Epithelial cell of proximal tubule (primary cell): ENCODE measurements around the gene IL22RA1. TPM values are rescaled to one million over a fixed set of nuclear protein-coding genes. Genes with fewer than 3 reads are reported as not detected.

Source experiments
- DNase-seq: peaks from one replicate; pipeline ENCODE4 v3.0.0-alpha.2; 2011; ENCODE audit warnings: low read depth
- H3K4me3 ChIP-seq: 2 replicates; pipeline ENCODE4 v1.5.1; 2011; ENCODE audit warnings: low read depth, mild to moderate bottlenecking, low read length
- total RNA-seq: library from RNA; depleted of rRNA; stranded (reverse); fragments of >200 nt; gene quantifications from 2 replicates; pipeline ENCODE4 v1.2.3, GENCODE V29; 2015
- TF ChIP-seq, protein P1 (sequence below): conservative IDR thresholded peaks from 2 replicates; pipeline ENCODE4 v1.5.1; 2012; ENCODE audit warnings: low read depth, mild to moderate bottlenecking, low read length

Gene IL22RA1
- total RNA-seq, 1 donor from 2014 or later = not detected

DNA sequence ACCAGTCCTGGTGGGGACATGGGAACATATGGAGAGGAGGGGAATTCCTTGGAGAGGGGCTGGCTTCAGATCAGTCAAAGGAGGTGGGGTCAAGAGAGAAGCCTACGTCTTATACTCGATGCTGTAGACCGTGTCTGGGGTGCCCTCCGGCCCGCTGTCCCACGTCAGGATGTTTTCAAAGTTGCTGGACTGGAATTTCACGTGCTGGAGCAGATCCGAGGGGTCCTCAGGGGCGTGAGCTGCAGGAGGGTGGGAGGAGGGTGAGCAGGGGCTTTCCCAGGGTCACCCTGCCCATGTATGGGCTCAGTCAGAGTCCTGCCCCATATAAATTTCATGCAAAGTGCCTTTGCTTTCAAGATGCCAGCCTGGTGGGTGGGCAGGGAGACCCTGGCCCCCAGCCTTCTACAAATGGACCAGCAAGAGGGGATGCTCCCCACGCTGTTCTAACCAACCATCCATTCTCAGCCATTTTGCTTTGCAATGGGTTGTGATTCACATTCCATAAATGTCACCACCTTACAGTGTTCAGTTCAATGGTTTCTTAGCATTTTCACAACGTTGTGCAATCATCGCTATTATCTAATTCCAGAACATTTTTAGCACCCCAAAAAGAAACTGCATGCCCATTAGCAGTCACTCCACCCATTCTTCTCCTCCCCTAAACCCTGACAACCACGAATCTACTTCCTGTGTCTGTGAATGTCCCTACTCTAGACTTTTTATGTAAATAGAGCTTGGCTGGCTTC, 4.3 kb downstream of the IL22RA1 start:
- TF ChIP-seq, protein P1, sequence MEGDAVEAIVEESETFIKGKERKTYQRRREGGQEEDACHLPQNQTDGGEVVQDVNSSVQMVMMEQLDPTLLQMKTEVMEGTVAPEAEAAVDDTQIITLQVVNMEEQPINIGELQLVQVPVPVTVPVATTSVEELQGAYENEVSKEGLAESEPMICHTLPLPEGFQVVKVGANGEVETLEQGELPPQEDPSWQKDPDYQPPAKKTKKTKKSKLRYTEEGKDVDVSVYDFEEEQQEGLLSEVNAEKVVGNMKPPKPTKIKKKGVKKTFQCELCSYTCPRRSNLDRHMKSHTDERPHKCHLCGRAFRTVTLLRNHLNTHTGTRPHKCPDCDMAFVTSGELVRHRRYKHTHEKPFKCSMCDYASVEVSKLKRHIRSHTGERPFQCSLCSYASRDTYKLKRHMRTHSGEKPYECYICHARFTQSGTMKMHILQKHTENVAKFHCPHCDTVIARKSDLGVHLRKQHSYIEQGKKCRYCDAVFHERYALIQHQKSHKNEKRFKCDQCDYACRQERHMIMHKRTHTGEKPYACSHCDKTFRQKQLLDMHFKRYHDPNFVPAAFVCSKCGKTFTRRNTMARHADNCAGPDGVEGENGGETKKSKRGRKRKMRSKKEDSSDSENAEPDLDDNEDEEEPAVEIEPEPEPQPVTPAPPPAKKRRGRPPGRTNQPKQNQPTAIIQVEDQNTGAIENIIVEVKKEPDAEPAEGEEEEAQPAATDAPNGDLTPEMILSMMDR = no peak
- no peak for DNase-seq
- no peak overlapping the region for H3K4me3 ChIP-seq

DNA sequence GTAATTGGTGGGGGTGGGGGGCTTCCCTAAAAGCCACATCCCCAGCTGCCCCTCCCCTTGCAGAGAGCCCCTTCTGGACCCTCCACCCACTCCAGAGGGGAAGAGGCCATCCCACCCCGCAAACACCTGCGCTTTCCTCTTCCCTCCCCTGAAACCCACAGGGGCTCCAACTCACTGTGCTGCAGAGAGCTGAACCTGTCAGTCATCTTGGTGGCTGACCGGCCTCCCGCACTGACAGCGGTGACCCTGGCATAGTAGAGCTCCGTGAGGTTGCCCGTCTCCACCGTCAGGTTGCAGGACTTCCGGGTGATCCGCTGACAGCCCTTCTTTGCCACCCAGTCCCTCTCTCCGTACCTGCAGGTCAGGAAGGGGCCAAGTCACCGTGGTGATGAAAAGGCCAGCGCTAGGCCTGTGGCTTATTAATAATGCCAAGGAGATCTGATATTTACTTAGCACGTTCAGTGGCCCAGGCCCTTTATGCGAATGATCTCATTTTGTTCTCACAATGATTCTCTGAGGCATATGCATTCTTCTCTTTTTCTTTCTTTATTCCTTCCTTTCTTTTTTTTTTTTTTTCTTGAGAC, 5.9 kb downstream of the IL22RA1 start:
- no peak for DNase-seq
- no peak overlapping the region for H3K4me3 ChIP-seq
- TF ChIP-seq, protein P1 = no peak

DNA sequence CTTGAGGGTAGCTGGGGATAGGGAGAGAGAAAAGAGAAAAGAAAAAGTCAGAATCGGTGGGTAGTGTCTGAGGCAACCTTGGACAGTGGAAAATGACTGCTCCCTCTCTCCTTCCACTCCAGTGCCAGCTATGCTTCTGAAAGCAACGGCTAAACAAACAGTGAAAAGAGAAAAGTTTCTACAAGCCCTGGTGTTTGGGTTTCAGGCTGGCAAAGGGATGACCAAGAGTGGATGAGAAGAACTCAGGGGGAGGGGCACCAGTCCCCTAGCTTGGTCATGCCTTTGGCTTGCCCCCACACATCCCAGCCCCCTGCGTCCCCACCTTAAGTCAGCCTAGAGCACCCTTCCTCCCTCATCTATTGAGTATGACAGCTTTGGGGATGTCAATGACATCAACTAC, 8.6 kb downstream of the IL22RA1 start:
- H3K4me3 ChIP-seq = no peak overlapping the region
- no peak for DNase-seq
- TF ChIP-seq, protein P1 = no peak

DNA sequence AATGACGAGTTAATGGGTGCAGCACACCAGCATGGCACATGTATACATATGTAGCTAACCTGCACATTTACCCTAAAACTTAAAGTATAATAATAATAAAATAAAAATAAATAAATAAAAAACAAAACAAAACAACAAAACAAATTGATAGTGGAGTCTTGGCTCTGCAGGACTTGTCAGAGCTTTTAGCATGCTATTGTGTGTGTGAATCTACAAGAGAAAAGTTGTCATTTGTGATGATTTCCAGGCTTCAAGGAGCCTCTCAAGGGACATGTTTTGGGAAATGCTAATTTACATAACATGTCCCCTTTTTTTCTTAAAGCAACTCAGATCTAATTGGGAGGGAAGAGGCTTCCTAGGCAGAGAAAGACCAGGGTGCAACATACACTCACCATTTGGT, 9.1 kb downstream of the IL22RA1 start:
- no peak for DNase-seq
- TF ChIP-seq, protein P1 = no peak
- no peak overlapping the region for H3K4me3 ChIP-seq

DNA sequence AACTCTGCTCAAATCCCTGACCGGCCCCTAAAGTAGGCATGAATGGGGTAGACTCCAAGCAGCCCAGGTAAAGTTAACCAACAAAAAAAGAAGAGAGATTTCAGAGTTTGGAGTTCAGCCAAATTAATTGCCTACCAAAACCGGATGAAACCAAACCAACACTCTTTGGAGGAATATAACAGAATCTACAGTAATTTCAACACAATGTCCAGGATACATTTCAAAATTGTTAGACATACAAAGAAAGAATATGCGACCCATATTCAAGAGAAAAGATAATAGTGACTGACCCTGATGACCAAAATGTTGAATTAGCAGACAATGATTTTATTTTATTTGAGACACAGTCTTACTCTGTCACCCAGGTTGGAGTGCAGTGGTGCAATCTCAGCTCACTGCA, 12.6 kb downstream of the IL22RA1 start:
- TF ChIP-seq, protein P1 = no peak
- DNase-seq = no peak
- H3K4me3 ChIP-seq = no peak overlapping the region

DNA sequence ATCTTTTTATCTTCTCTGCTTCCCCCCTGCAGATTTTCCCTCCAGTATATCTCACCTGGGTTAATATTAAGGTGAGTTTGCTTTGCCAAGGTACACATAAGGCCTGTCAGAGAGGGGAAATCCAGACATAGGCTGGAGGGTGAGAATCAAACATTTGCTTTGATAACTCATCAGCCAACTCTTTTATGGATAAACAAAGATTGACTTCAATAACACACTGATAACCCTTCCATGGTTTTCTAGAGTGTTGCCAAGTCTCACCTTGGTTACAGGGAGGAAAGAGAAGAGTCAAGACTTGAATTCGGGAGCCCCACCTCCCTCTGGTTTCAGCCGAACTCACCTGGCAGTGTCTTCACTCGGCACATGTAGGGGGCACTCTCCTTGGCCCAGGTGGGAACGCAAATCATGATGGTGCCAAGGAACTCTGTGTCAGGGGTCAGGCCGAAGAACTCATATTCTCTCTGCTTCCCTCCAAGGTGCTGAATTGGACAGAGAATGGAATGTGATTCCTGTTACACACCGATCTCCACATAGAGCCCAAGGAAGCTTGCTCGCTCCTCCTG, 15.1 kb downstream of the IL22RA1 start:
- no peak overlapping the region for H3K4me3 ChIP-seq
- TF ChIP-seq, protein P1 = no peak
- no peak for DNase-seq
